Body of pancreas (tissue), 4 donors: ENCODE data around the gene CYP4V2.

ENCODE experiments used
- POLR2A ChIP-seq, 3 donors: fragments of 450-650 bp; IDR thresholded peaks; one replicate each; pipeline ENCODE4 v1.6.1; 2016; ENCODE audit warnings: antibody characterized with exemption in 3 of 3, mild to moderate bottlenecking in 2 of 3
- TF ChIP-seq, protein P1 (sequence below), 7 experiments: fragments of 450-650 bp in 4 of 7; fragments of 200-600 bp in 3 of 7; sonication (generic) in 3 of 7; IDR thresholded peaks; one replicate each; pipeline ENCODE4 v1.5.1; 2016 to 2019; ENCODE audit warnings: antibody characterized with exemption in 7 of 7

DNA sequence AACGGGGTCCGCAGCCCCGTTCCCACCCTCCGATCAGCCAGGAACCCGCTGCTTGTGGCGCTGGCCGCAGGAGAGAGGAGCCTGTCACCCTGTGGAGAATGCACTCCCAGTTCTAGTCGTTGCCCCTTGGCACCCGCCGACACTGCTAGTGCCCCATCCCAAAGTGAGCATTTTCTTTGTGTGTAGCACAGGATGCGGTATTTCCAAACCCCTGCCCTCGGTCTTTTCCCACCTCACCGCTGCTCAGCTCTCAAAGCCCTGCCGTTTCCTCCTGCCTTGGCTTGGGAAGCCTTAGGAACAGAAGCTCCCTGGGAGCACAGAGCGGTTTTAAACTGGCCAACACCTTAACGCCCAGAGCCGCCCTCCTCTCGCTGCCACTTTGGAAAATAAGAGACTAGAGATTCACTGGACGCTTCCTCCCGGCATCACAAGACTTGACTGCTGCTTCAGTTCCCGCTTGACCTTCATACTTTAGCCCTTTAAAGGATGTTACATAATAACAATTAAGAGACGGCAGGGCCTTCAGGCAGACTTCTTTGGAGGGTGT, 772 bp downstream of the CYP4V2 start:
- TF ChIP-seq POLR2A (IDR thresholded peaks at IDR 0.05) = peak in 1 of 3 donors; percentile 23
- TF ChIP-seq, protein P1, sequence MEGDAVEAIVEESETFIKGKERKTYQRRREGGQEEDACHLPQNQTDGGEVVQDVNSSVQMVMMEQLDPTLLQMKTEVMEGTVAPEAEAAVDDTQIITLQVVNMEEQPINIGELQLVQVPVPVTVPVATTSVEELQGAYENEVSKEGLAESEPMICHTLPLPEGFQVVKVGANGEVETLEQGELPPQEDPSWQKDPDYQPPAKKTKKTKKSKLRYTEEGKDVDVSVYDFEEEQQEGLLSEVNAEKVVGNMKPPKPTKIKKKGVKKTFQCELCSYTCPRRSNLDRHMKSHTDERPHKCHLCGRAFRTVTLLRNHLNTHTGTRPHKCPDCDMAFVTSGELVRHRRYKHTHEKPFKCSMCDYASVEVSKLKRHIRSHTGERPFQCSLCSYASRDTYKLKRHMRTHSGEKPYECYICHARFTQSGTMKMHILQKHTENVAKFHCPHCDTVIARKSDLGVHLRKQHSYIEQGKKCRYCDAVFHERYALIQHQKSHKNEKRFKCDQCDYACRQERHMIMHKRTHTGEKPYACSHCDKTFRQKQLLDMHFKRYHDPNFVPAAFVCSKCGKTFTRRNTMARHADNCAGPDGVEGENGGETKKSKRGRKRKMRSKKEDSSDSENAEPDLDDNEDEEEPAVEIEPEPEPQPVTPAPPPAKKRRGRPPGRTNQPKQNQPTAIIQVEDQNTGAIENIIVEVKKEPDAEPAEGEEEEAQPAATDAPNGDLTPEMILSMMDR (IDR thresholded peaks at IDR 0.05) = no peak
